K562 (cell line): ENCODE data around the gene MDK. TPM values are rescaled to one million over a fixed set of nuclear protein-coding genes. Genes with fewer than 3 reads are reported as not detected.

Source experiments
- ATAC-seq: fragments of 200-7000 bp; cut with Tn5 transposase; 3 replicates; pipeline ENCODE4 v1.9.1; 2020; ENCODE audit warnings: moderate library complexity
- BruUV-seq: library from RNA; stranded (reverse); fragments of 400-500 nt; replicated peaks from 2 replicates; lab custom pipeline; 2021; lab: Mats Ljungman, UMichigan
- CTCF ChIA-PET: fragments of 300-600 bp; formaldehyde crosslinking; extraction: SDS; loops from one replicate; lab custom pipeline; 2021; ENCODE audit warnings: low intra/inter-chr PET ratio; lab: Yijun Ruan, JAX
- POLR2A ChIA-PET: fragments of 300-600, 350-650 bp; sonication (Branson Sonifier 250); formaldehyde crosslinking; extraction: SDS; loops from one replicate; lab custom pipeline; 2021; ENCODE audit warnings: antibody characterized with exemption, inconsistent platforms; lab: Yijun Ruan, JAX
- DNase-seq, 4 experiments: peaks; one replicate each; pipeline versions ENCODE4 v3.0.0 to v3.0.0-alpha.2; 2011 to 2018; ENCODE audit warnings: low spot score in 3 of 4, mixed read lengths in 3 of 4; ENCODE audit errors: extremely low read depth in 1 of 4
- FAIRE-seq: peaks from 2 replicates; lab custom pipeline; 2011; peaks lifted over from hg19 to GRCh38; lab: Jason Lieb, UNC
- H2AFZ ChIP-seq: 2 replicates; pipeline ENCODE4 v1.6.0; 2011; ENCODE audit warnings: low read depth, low read length, control low read depth, inconsistent platforms
- H3K27ac ChIP-seq: fragments of 200-600 bp; 3 replicates; pipeline ENCODE4 v1.8.0; 2011; ENCODE audit warnings: low read depth, mild to moderate bottlenecking, control low read depth, inconsistent platforms, low read length, moderate library complexity, mixed read lengths; ENCODE audit errors: extremely low read depth
- H3K27me3 ChIP-seq, 2 experiments: fragments of 300-600 bp in 1 of 2; 2 replicates in 1 of 2; 3 replicates in 1 of 2; pipeline versions ENCODE4 v1.6.0 to v1.8.0; 2011; ENCODE audit warnings: inconsistent platforms in 2 of 2, low read length in 2 of 2, mild to moderate bottlenecking in 1 of 2, mixed read lengths in 1 of 2, moderate library complexity in 1 of 2; ENCODE audit not compliant: control insufficient read depth in 2 of 2, insufficient read depth in 2 of 2
- H3K36me3 ChIP-seq: fragments of 300-600 bp; 3 replicates; pipeline ENCODE4 v1.8.0; 2011; ENCODE audit warnings: mild to moderate bottlenecking, low read length, inconsistent platforms; ENCODE audit not compliant: control insufficient read depth, insufficient read depth
- H3K4me1 ChIP-seq, 2 experiments: fragments of 200-600 bp in 1 of 2; replicated peaks in 1 of 2; 2 replicates in 1 of 2; 3 replicates in 1 of 2; pipeline versions ENCODE4 v1.5.1 to v1.8.0; 2011; ENCODE audit warnings: inconsistent platforms in 2 of 2, low read length in 2 of 2, mild to moderate bottlenecking in 1 of 2, mixed read lengths in 1 of 2, moderate library complexity in 1 of 2; ENCODE audit not compliant: control insufficient read depth in 2 of 2, insufficient read depth in 2 of 2
- H3K4me2 ChIP-seq: 2 replicates; pipeline ENCODE4 v1.6.1; 2011; ENCODE audit warnings: low read length, control low read depth, inconsistent platforms, mixed read lengths; ENCODE audit not compliant: insufficient read depth
- H3K4me3 ChIP-seq: fragments of 200-600 bp; sonication (generic), shearing (Covaris generic); 2 replicates; pipeline ENCODE4 v1.5.1; 2016; ENCODE audit warnings: control low read depth, inconsistent platforms
- H3K79me2 ChIP-seq: fragments of 200-600 bp; 3 replicates; pipeline ENCODE4 v1.8.0; 2011; ENCODE audit warnings: low read length, inconsistent platforms; ENCODE audit not compliant: control insufficient read depth, insufficient read depth
- H3K9ac ChIP-seq, 2 experiments: 2 replicates each; pipeline versions ENCODE4 v1.6.0 to v1.6.1; 2011; ENCODE audit warnings: low read depth in 2 of 2, low read length in 2 of 2, control low read depth in 1 of 2, inconsistent platforms in 1 of 2, mild to moderate bottlenecking in 1 of 2, mixed read lengths in 1 of 2; ENCODE audit not compliant: insufficient read depth in 1 of 2
- H3K9me1 ChIP-seq: one replicate; pipeline ENCODE4 v1.6.0; 2011; ENCODE audit warnings: inconsistent platforms, mild to moderate bottlenecking, low read length, moderate library complexity; ENCODE audit not compliant: control insufficient read depth, insufficient read depth
- H3K9me3 ChIP-seq: replicated peaks from 2 replicates; pipeline ENCODE4 v1.5.1; 2011; ENCODE audit warnings: low read depth, low read length, inconsistent platforms; ENCODE audit not compliant: control insufficient read depth, insufficient read depth
- H4K20me1 ChIP-seq: replicated peaks from 2 replicates; pipeline ENCODE4 v1.6.1; 2011; ENCODE audit warnings: low read length, inconsistent platforms, mixed read lengths; ENCODE audit not compliant: control insufficient read depth, insufficient read depth
- ARID1B ChIP-seq: fragments of 450-650 bp; IDR thresholded peaks from 2 replicates; pipeline ENCODE4 v1.6.1; 2016; ENCODE audit warnings: antibody characterized with exemption, mild to moderate bottlenecking, inconsistent platforms
- ARID2 ChIP-seq: fragments of 450-650 bp; IDR thresholded peaks from 2 replicates; pipeline ENCODE4 v1.6.1; 2017; ENCODE audit warnings: antibody characterized with exemption, mild to moderate bottlenecking
- BCOR ChIP-seq: fragments of 450-650 bp; IDR thresholded peaks from 2 replicates; pipeline ENCODE4 v1.6.1; 2016
- BRD9 ChIP-seq: fragments of 450-650 bp; IDR thresholded peaks from 2 replicates; pipeline ENCODE4 v1.6.1; 2018; ENCODE audit warnings: low read depth; ENCODE audit not compliant: partially characterized antibody
- CBX8 ChIP-seq: fragments of 200-600 bp; sonication (generic); IDR thresholded peaks from 2 replicates; pipeline ENCODE4 v1.6.1; 2012; ENCODE audit warnings: borderline replicate concordance, mixed run types, low read depth, mild to moderate bottlenecking, moderate library complexity, mixed read lengths, low read length, control low read depth, inconsistent platforms; ENCODE audit not compliant: poor library complexity, severe bottlenecking; ENCODE audit errors: extremely low read depth
- CCNT2 ChIP-seq: IDR thresholded peaks from 2 replicates; pipeline ENCODE4 v1.6.1; 2011; ENCODE audit warnings: borderline replicate concordance, low read depth, mild to moderate bottlenecking, moderate library complexity, mixed read lengths, low read length; ENCODE audit not compliant: insufficient read length; ENCODE audit errors: extremely low read depth
- CHD2 ChIP-seq: IDR thresholded peaks from 2 replicates; pipeline ENCODE4 v1.6.1; 2011; ENCODE audit warnings: low read depth, low read length
- CTBP1 ChIP-seq: fragments of 450-650 bp; IDR thresholded peaks from 2 replicates; pipeline ENCODE4 v1.6.1; 2016; ENCODE audit warnings: borderline replicate concordance
- DIDO1 ChIP-seq: fragments of 450-650 bp; IDR thresholded peaks from 2 replicates; pipeline ENCODE4 v1.6.1; 2016; ENCODE audit warnings: low read depth, missing biosample characterization, missing genetic modification characterization
- NEUROD1 ChIP-seq: fragments of 150-350 bp; IDR thresholded peaks from 2 replicates; pipeline ENCODE4 v1.6.1; 2014; ENCODE audit warnings: borderline replicate concordance, low read length, low read depth; ENCODE audit not compliant: partially characterized antibody
- RBM15 ChIP-seq: fragments of 200-400 bp; formaldehyde crosslinking; IDR thresholded peaks from 2 replicates; pipeline ENCODE4 v1.6.1; 2018; ENCODE audit warnings: mild to moderate bottlenecking, low read length, moderate library complexity; ENCODE audit not compliant: insufficient read depth
- SMAD2 ChIP-seq: fragments of 150-350 bp; IDR thresholded peaks from 2 replicates; pipeline ENCODE4 v1.6.1; 2014; ENCODE audit warnings: low read depth, mild to moderate bottlenecking, low read length
- SOX6 ChIP-seq: fragments of 450-650 bp; IDR thresholded peaks from 2 replicates; pipeline ENCODE4 v1.6.1; 2014; ENCODE audit warnings: mild to moderate bottlenecking
- TBP ChIP-seq: optimal IDR thresholded peaks from 2 replicates; pipeline ENCODE3; 2011; ENCODE audit warnings: low read depth, low read length, improper control_type of control experiment
- ZFX ChIP-seq: sonication (generic); formaldehyde crosslinking; IDR thresholded peaks from 2 replicates; pipeline ENCODE4 v1.8.0; 2022; ENCODE audit warnings: mild to moderate bottlenecking, missing genetic modification reagents, moderate library complexity
- ZNF695 ChIP-seq: fragments of 450-650 bp; formaldehyde crosslinking; IDR thresholded peaks from 2 replicates; pipeline ENCODE4 v1.4.0; 2020; ENCODE audit warnings: mild to moderate bottlenecking, moderate library complexity
- WGBS: fragments of 100-300 bp; shearing (Covaris generic); methylation state at CpG from one replicate; pipeline ENCODE4 v1.1.6; 2016; ENCODE audit warnings: low coverage, mixed read lengths; ENCODE audit not compliant: insufficient coverage; ENCODE audit errors: missing lambda C conversion rate; 5-methylcytosine and 5-hydroxymethylcytosine counted together
- in situ Hi-C: fragments of 300-500 bp; cut with MboI; formaldehyde crosslinking; loops from 4 replicates; pipeline ENCODE4 v1.15.0; 2018; ENCODE audit warnings: inconsistent platforms, mixed read lengths
- intact Hi-C: fragments of 100-400 bp; cut with micrococcal nuclease; formaldehyde crosslinking; loops from 2 replicates; pipeline ENCODE4 v1.14.2; 2022
- polyA plus RNA-seq, 8 experiments: library from polyadenylated mRNA; depleted of rRNA in 4 of 8; stranded (reverse) in 5 of 8; unstranded in 3 of 8; fragments of >200 nt; fragmentation: Nextera tagmentation in 2 of 8; fragmentation: Illumina TruSeq in 1 of 8; extraction: Ambion mirVana in 2 of 8; extraction: Trizol in 1 of 8; gene quantifications; 2 replicates each; pipeline versions ENCODE4 v1.2.1 to v1.2.3, GENCODE V29; 2011 to 2014; ENCODE audit warnings: inconsistent platforms in 1 of 8, missing spikeins in 1 of 8
- total RNA-seq, 7 experiments: library from RNA; depleted of rRNA in 6 of 7; stranded (reverse); fragments of >200 nt in 6 of 7; fragmentation: Illumina TruSeq in 2 of 7; extraction: Trizol in 2 of 7; gene quantifications; 2 replicates each; pipeline versions ENCODE4 v1.2.1 to v1.2.3, GENCODE V29; 2011 to 2021; ENCODE audit warnings: low replicate concordance in 1 of 7
- TF ChIP-seq, protein P1 (sequence below): sonication (generic); formaldehyde crosslinking; IDR thresholded peaks from 2 replicates; pipeline ENCODE4 v1.8.0; 2022; ENCODE audit warnings: missing genetic modification reagents, mild to moderate bottlenecking, borderline replicate concordance

MDK gene
- total and polyA plus RNA-seq, 9 of the 15 experiments (the other 6 are each of a cell fraction or from before 2014, with no cell fraction given), result 20.7 to 700 (median 350) TPM

DNA sequence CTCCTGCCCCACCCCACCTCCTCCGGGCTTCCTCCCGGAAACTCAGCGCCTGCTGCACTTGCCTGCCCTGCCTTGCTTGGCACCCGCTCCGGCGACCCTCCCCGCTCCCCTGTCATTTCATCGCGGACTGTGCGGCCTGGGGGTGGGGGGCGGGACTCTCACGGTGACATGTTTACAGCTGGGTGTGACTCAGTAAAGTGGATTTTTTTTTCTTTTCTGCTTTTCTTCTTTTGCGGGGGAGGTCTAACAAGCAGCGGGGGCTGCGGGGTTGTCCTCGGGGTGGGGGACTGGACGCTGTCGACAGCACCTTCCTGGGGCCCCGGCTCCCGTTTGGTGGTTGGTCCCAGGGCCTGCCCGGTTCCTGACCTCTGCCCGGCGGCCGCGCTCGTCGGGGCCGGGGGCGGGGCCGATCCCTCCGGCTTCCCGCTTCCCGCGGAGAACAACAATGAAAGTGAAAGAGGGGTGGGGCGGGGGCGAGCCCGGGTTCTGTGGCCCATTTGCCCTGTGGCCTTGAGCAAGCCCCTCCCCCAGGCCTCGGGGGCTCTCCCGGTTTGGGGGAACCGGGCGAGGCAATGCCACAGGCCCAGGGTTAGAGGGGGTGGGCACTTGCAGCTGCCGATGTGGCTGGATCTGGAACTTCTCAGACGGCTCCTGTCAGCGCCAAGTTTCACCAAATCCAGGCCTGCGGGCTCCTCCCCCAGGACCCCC lies 975 bp upstream of the MDK start (continued):
- TF ChIP-seq SMAD2 (no peak), SOX6 (peak; percentile 75), ZNF695 (CRISPR knock-in tag) (no peak)
- TF ChIP-seq, all 486 proteins: peak for 82

DNA sequence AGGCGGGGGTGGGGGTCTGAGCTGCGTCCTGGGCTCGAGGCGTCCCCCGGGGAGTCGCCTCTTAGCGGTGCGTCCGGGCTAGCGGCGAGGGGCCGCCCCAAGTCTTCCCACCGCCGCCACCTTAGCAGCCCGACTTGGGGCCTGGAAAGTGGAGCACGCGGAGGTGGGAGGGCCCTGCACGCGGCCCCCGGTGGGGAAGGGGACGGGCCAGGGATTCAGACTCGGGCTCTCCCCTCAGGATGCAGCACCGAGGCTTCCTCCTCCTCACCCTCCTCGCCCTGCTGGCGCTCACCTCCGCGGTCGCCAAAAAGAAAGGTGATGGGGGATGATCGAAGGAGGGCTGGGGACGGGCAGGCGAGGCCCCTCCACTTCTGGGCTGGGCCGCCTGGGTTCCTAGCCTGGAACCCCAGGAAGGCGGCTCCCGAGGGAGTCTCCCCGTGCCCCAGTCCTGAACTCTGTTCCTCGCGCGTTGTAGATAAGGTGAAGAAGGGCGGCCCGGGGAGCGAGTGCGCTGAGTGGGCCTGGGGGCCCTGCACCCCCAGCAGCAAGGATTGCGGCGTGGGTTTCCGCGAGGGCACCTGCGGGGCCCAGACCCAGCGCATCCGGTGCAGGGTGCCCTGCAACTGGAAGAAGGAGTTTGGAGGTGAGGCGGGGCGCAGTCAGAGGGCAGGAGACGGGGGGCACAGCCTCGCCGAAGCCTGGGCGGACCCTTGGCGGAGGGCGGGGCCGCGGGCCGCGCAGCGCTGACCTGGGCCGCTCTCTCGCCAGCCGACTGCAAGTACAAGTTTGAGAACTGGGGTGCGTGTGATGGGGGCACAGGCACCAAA lies 563 bp downstream of the MDK start:
- H3K27me3 ChIP-seq, result no peaks in the 10 kb centered on the region
- peaks cover 16% of the 10 kb centered on the region for H3K79me2 ChIP-seq
- ATAC-seq (peak; percentile 24), FAIRE-seq (no peak), DNase-seq (peak; percentile 28 to 71 (median 62))
- H3K9me3 ChIP-seq, result no peaks in the 10 kb centered on the region
- peaks cover 25 to 76% of the 10 kb centered on the region in 2 experiments for H3K4me1 ChIP-seq
- no peaks in the 10 kb centered on the region; the same call in 1 of the 2 replicates for H4K20me1 ChIP-seq
- H3K9me1 ChIP-seq, result peaks cover 7% of the 10 kb centered on the region
- ChIA-PET POLR2A (no interaction called here), CTCF (interaction anchor here (0.6 to 1.5 kb wide), 3 partner anchors 156 to 719 kb away, joined by 3 to 10 read pairs (median 5); no protein-coding TSS in a partner anchor)
- peaks cover 38% of the 10 kb centered on the region; the same call in 1 of the 3 replicates for H3K36me3 ChIP-seq
- H3K4me3 ChIP-seq, result peak overlapping the region; percentile 75
- H3K4me2 ChIP-seq, result peak overlapping the region; percentile 81
- in situ Hi-C loops (no loop called here), intact Hi-C loops (loop anchor here (2.0 to 5.0 kb wide), 2 partner anchors 29 to 135 kb away; no protein-coding TSS in a partner anchor)
- peak overlapping the region; percentile 76 for H2AFZ ChIP-seq
- WGBS, result 2% methylated on average over 45 of the region's 66 CpGs
- H3K27ac ChIP-seq, result peak overlapping the region; percentile 94
- H3K9ac ChIP-seq, result peak overlapping the region; percentile 81 to 98
- BruUV-seq, result TSS peak; percentile 89
- peak; percentile 76 for TF ChIP-seq ZFX (CRISPR knock-in tag)
- no peak for TF ChIP-seq RBM15
- TF ChIP-seq DIDO1 (tag), result no peak
- TF ChIP-seq ARID1B, result peak; percentile 50
- TF ChIP-seq BCOR, result peak; percentile 21; the same call in 1 of the 2 replicates
- peak; percentile 38 for TF ChIP-seq CCNT2
- no peak for TF ChIP-seq CBX8
- TF ChIP-seq ARID2, result no peak
- TF ChIP-seq CHD2, result peak; percentile 7; the same call in 1 of the 2 replicates
- TF ChIP-seq BRD9, result no peak
- TF ChIP-seq NEUROD1, result no peak
- TF ChIP-seq TBP, result peak; percentile 46
- TF ChIP-seq, protein P1, sequence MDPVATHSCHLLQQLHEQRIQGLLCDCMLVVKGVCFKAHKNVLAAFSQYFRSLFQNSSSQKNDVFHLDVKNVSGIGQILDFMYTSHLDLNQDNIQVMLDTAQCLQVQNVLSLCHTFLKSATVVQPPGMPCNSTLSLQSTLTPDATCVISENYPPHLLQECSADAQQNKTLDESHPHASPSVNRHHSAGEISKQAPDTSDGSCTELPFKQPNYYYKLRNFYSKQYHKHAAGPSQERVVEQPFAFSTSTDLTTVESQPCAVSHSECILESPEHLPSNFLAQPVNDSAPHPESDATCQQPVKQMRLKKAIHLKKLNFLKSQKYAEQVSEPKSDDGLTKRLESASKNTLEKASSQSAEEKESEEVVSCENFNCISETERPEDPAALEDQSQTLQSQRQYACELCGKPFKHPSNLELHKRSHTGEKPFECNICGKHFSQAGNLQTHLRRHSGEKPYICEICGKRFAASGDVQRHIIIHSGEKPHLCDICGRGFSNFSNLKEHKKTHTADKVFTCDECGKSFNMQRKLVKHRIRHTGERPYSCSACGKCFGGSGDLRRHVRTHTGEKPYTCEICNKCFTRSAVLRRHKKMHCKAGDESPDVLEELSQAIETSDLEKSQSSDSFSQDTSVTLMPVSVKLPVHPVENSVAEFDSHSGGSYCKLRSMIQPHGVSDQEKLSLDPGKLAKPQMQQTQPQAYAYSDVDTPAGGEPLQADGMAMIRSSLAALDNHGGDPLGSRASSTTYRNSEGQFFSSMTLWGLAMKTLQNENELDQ (CRISPR knock-in tag), result 0 out of 2 replicates have a peak, but pooled peaks have one; percentile 43
- peak; percentile 45 for TF ChIP-seq CTBP1
